HEK293 (cell line): Measurements from ENCODE around the gene IGFLR1.

Experiments used
- CTCF ChIA-PET: fragments of 350-600 bp; formaldehyde crosslinking; extraction: SDS; loops from one replicate; lab custom pipeline; 2021; ENCODE audit warnings: antibody characterized with exemption; lab: Yijun Ruan, JAX
- POLR2A ChIA-PET: fragments of 300-600 bp; formaldehyde crosslinking; extraction: SDS; loops from one replicate; lab custom pipeline; 2020; ENCODE audit warnings: antibody characterized with exemption, inconsistent platforms; lab: Yijun Ruan, JAX
- H3K27ac ChIP-seq: fragments of 200-500 bp; sonication (Bioruptor generic); 2 replicates; pipeline ENCODE4 v1.5.1; 2014; ENCODE audit warnings: low read depth, low read length, control low read depth, inconsistent platforms; ENCODE audit errors: extremely low read depth
- H3K36me3 ChIP-seq, 2 experiments: fragments of 200-500 bp in 1 of 2; sonication (Bioruptor generic) in 1 of 2; 1 replicate in 1 of 2; 2 replicates in 1 of 2; pipeline ENCODE4 v1.5.1; 2014 to 2017; ENCODE audit warnings: inconsistent platforms in 2 of 2, low read length in 2 of 2; ENCODE audit not compliant: control insufficient read depth in 2 of 2, insufficient read depth in 1 of 2
- H3K4me1 ChIP-seq: fragments of 200-500 bp; sonication (Bioruptor generic); 2 replicates; pipeline ENCODE4 v1.5.1; 2014; ENCODE audit warnings: mild to moderate bottlenecking, low read length, inconsistent platforms; ENCODE audit not compliant: control insufficient read depth, insufficient read depth
- H3K4me3 ChIP-seq: 2 replicates; pipeline ENCODE4 v1.5.1; 2011; ENCODE audit warnings: low read depth, mild to moderate bottlenecking, control low read depth, low read length, moderate library complexity
- H3K9me3 ChIP-seq: fragments of 200-500 bp; sonication (Bioruptor generic); 2 replicates; pipeline ENCODE4 v1.5.1; 2014; ENCODE audit warnings: low read depth, low read length, inconsistent platforms; ENCODE audit not compliant: control insufficient read depth, insufficient read depth
- KLF10 ChIP-seq: fragments of 450-650 bp; IDR thresholded peaks from 2 replicates; pipeline ENCODE4 v1.5.1; 2018; ENCODE audit warnings: missing biosample characterization, mild to moderate bottlenecking, missing genetic modification characterization
- KLF8 ChIP-seq: fragments of 450-650 bp; formaldehyde crosslinking; IDR thresholded peaks from 2 replicates; pipeline ENCODE4 v1.5.1; 2016; ENCODE audit warnings: missing biosample characterization, missing genetic modification characterization
- SP3 ChIP-seq: fragments of 450-650 bp; formaldehyde crosslinking; IDR thresholded peaks from 2 replicates; pipeline ENCODE4 v1.5.1; 2016; ENCODE audit warnings: missing biosample characterization, missing genetic modification characterization
- ZBTB17 ChIP-seq: fragments of 450-650 bp; formaldehyde crosslinking; IDR thresholded peaks from 2 replicates; pipeline ENCODE4 v1.5.1; 2016; ENCODE audit warnings: missing biosample characterization, missing genetic modification characterization
- ZBTB20 ChIP-seq: fragments of 450-650 bp; formaldehyde crosslinking; IDR thresholded peaks from 2 replicates; pipeline ENCODE4 v1.5.1; 2016; ENCODE audit warnings: missing biosample characterization, missing genetic modification characterization
- ZNF24 ChIP-seq: fragments of 450-650 bp; formaldehyde crosslinking; IDR thresholded peaks from 2 replicates; pipeline ENCODE4 v1.5.1; 2016; ENCODE audit warnings: missing biosample characterization, missing genetic modification characterization
- ZNF302 ChIP-seq: fragments of 450-650 bp; formaldehyde crosslinking; IDR thresholded peaks from 2 replicates; pipeline ENCODE4 v1.5.1; 2016; ENCODE audit warnings: missing biosample characterization, missing genetic modification characterization, low read depth
- ZNF473 ChIP-seq: fragments of 450-650 bp; formaldehyde crosslinking; IDR thresholded peaks from 2 replicates; pipeline ENCODE4 v1.5.1; 2017; ENCODE audit warnings: missing biosample characterization, missing genetic modification characterization
- ZNF558 ChIP-seq: fragments of 450-650 bp; formaldehyde crosslinking; IDR thresholded peaks from 2 replicates; pipeline ENCODE4 v1.5.1; 2016; ENCODE audit warnings: missing biosample characterization, missing genetic modification characterization
- ZNF596 ChIP-seq: fragments of 450-650 bp; IDR thresholded peaks from 2 replicates; pipeline ENCODE4 v1.5.0; 2018; ENCODE audit warnings: missing biosample characterization, mild to moderate bottlenecking, missing genetic modification characterization, moderate library complexity
- ZNF600 ChIP-seq: fragments of 450-650 bp; formaldehyde crosslinking; IDR thresholded peaks from 2 replicates; pipeline ENCODE4 v1.5.1; 2016; ENCODE audit warnings: missing biosample characterization, missing genetic modification characterization
- ZNF677 ChIP-seq: fragments of 450-650 bp; IDR thresholded peaks from 2 replicates; pipeline ENCODE4 v1.5.0; 2018; ENCODE audit warnings: missing biosample characterization, mild to moderate bottlenecking, missing genetic modification characterization, moderate library complexity
- ZNF701 ChIP-seq: fragments of 450-650 bp; formaldehyde crosslinking; IDR thresholded peaks from 2 replicates; pipeline ENCODE4 v1.5.1; 2016; ENCODE audit warnings: missing biosample characterization, missing genetic modification characterization
- ZNF76 ChIP-seq: fragments of 450-650 bp; formaldehyde crosslinking; IDR thresholded peaks from 2 replicates; pipeline ENCODE4; 2016; ENCODE audit warnings: low read depth, missing biosample characterization, missing genetic modification characterization, borderline replicate concordance
- ZSCAN23 ChIP-seq: fragments of 450-650 bp; formaldehyde crosslinking; IDR thresholded peaks from 2 replicates; pipeline ENCODE4 v1.5.1; 2016; ENCODE audit warnings: missing biosample characterization, missing genetic modification characterization
- TF ChIP-seq, protein P1 (sequence below): fragments of 450-650 bp; formaldehyde crosslinking; IDR thresholded peaks from 2 replicates; pipeline ENCODE4 v1.5.1; 2016; ENCODE audit warnings: missing biosample characterization, missing genetic modification characterization
- TF ChIP-seq, protein P2 (sequence below): fragments of 450-650 bp; formaldehyde crosslinking; IDR thresholded peaks from 2 replicates; pipeline ENCODE4 v1.5.1; 2016; ENCODE audit warnings: missing biosample characterization, missing genetic modification characterization
- TF ChIP-seq, protein P3 (sequence below): fragments of 450-650 bp; formaldehyde crosslinking; IDR thresholded peaks from 2 replicates; pipeline ENCODE4 v1.5.1; 2016; ENCODE audit warnings: missing biosample characterization, missing genetic modification characterization
- TF ChIP-seq, protein P4 (sequence below): fragments of 450-650 bp; formaldehyde crosslinking; IDR thresholded peaks from 2 replicates; pipeline ENCODE4 v1.5.1; 2016; ENCODE audit warnings: missing biosample characterization, missing genetic modification characterization
- TF ChIP-seq, protein P5 (sequence below): fragments of 450-650 bp; formaldehyde crosslinking; optimal IDR thresholded peaks from 2 replicates; pipeline ENCODE3; 2016; ENCODE audit warnings: missing biosample characterization, mild to moderate bottlenecking, missing genetic modification characterization
- TF ChIP-seq, protein P6 (sequence below): fragments of 450-650 bp; formaldehyde crosslinking; IDR thresholded peaks from 2 replicates; pipeline ENCODE4 v1.5.1; 2016; ENCODE audit warnings: missing biosample characterization, missing genetic modification characterization
- TF ChIP-seq, protein P7 (sequence below): fragments of 450-650 bp; formaldehyde crosslinking; IDR thresholded peaks from 2 replicates; pipeline ENCODE4 v1.5.1; 2017; ENCODE audit warnings: missing biosample characterization, missing genetic modification characterization

The IGFLR1 gene

DNA sequence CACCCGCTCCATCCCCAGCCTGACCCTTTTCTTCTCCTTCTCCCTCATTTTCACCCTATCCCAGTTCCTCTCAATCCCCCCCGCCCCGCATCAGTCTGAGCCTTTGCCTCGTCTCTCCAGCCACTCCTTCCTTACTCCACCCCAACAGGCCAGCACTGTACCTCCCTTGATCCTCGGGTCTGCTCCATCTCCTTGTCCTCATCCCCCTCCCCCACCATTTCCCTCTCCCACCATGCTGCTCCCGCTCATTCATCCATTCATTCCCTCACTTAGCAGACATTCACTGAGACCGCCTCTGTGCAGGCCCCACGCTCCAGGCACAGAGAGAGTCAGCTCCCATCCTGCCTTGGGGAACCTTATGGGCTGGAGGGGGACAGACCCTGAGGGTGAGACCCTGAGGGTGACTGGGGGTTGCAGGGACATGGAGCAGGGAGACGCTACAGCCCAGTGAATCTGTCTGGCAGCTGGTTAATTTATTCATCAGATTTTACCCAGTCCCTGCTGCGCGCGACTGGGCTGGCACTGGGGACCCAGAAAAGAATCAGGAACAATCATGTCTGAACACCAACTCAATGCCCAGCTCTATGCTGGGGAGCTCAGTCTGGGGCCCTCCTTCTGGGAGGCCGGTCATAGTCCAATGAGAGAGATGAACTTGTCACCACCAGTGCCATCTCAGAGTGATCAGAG, 34.0 kb upstream of the IGFLR1 start (continued):
- TF ChIP-seq ZBTB17 (tag by site-specific recombination) (0 out of 2 replicates have a peak, but pooled peaks have one; percentile 30), ZNF473 (tag by site-specific recombination) (no peak), ZNF558 (no peak), ZNF24 (tag by site-specific recombination) (no peak)
- TF ChIP-seq, protein P1, sequence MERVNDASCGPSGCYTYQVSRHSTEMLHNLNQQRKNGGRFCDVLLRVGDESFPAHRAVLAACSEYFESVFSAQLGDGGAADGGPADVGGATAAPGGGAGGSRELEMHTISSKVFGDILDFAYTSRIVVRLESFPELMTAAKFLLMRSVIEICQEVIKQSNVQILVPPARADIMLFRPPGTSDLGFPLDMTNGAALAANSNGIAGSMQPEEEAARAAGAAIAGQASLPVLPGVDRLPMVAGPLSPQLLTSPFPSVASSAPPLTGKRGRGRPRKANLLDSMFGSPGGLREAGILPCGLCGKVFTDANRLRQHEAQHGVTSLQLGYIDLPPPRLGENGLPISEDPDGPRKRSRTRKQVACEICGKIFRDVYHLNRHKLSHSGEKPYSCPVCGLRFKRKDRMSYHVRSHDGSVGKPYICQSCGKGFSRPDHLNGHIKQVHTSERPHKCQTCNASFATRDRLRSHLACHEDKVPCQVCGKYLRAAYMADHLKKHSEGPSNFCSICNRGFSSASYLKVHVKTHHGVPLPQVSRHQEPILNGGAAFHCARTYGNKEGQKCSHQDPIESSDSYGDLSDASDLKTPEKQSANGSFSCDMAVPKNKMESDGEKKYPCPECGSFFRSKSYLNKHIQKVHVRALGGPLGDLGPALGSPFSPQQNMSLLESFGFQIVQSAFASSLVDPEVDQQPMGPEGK (tag by site-specific recombination): peak; percentile 6
- TF ChIP-seq, all 188 proteins: peak for 11

DNA sequence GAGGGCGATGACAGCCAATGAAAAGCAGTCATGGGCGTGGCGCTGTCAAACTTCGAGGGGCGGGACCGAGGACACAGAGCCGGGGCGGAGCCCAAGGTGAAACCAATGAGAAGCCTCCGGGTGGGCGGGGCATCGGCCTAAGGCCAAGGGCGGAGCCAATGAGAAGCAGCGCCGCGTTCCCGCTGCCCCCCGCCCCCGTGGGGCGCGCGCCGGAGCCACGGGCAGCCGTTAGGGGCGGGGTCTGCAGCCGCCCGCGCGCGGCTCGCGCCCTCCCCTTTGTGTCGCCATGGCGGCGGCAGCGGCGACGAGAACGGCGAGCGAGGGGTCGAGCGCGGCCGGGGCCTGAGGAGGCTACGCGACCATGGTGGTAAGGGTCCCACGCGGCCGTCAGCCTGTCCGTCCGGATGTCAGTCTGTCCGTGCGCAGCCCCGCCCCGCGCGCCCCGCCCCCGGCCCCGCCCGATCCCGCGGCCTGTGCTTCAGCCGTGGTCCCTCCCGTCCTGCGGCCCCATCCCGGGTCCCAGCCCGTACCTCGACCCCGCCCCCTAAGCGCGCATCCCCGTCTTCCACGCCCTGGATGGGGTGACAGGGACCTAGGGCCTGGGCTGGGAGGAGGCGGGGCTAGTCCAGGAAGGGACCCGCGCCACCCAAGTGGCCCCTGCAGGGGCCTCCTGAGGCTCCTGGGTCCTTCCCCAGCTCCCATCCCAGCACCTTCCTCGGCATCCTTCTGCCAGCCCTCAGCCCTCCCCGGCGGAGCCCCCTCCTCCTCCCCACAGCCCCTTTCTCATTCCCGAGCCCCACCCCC, 33.2 kb upstream of the IGFLR1 start, which contains the start of gene ARHGAP33:
Gene ARHGAP33 (plus strand): TSS at position 267 of the 804 bp plus-strand sequence. CDS start 95 bp downstream, at position 362.
- Histone ChIP-seq H3K4me1 (peaks cover 24% of the 10 kb centered on the region), H3K4me3 (peak within 1 kb of the TSS; percentile 59), H3K27ac (peak within 1 kb of the TSS; percentile 48; the same call in 1 of the 2 replicates), H3K36me3 (peaks cover 22 to 25% of the 10 kb centered on the region in 2 experiments), H3K9me3 (no peaks in the 10 kb centered on the region)
- POLR2A ChIA-PET: interaction anchor here (0.9 to 3.8 kb wide), 5 partner anchors 8 to 34 kb away, joined by 3 to 39 read pairs (median 8); partner anchors contain the start of genes IGFLR1, LIN37, PSENEN and U2AF1L4
- CTCF ChIA-PET: no interaction called here
- TF ChIP-seq, protein P2, sequence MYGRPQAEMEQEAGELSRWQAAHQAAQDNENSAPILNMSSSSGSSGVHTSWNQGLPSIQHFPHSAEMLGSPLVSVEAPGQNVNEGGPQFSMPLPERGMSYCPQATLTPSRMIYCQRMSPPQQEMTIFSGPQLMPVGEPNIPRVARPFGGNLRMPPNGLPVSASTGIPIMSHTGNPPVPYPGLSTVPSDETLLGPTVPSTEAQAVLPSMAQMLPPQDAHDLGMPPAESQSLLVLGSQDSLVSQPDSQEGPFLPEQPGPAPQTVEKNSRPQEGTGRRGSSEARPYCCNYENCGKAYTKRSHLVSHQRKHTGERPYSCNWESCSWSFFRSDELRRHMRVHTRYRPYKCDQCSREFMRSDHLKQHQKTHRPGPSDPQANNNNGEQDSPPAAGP (tag by site-specific recombination): 0 out of 2 replicates have a peak, but pooled peaks have one; percentile 11
- TF ChIP-seq ZSCAN23 (tag by site-specific recombination) (no peak), KLF8 (peak; percentile 93), ZNF76 (tag by site-specific recombination) (peak; percentile 46; the same call in 1 of the 2 replicates), ZNF600 (tag by site-specific recombination) (0 out of 2 replicates have a peak, but pooled peaks have one; percentile 8), ZBTB20 (peak; percentile 22; the same call in 1 of the 2 replicates), ZNF677 (tag by site-specific recombination) (no peak), KLF10 (tag by site-specific recombination) (peak; percentile 98), SP3 (peak; percentile 96), ZNF596 (peak; percentile 51; the same call in 1 of the 2 replicates), ZNF701 (tag by site-specific recombination) (no peak), ZNF302 (tag by site-specific recombination) (no peak)
- TF ChIP-seq, protein P3, sequence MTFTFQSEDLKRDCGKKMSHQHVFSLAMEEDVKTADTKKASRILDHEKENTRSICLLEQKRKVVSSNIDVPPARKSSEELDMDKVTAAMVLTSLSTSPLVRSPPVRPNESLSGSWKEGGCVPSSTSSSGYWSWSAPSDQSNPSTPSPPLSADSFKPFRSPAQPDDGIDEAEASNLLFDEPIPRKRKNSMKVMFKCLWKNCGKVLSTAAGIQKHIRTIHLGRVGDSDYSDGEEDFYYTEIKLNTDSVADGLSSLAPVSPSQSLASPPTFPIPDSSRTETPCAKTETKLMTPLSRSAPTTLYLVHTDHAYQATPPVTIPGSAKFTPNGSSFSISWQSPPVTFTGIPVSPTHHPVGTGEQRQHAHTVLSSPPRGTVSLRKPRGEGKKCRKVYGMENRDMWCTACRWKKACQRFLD (tag by site-specific recombination): 0 out of 2 replicates have a peak, but pooled peaks have one; percentile 11
- TF ChIP-seq, protein P4, sequence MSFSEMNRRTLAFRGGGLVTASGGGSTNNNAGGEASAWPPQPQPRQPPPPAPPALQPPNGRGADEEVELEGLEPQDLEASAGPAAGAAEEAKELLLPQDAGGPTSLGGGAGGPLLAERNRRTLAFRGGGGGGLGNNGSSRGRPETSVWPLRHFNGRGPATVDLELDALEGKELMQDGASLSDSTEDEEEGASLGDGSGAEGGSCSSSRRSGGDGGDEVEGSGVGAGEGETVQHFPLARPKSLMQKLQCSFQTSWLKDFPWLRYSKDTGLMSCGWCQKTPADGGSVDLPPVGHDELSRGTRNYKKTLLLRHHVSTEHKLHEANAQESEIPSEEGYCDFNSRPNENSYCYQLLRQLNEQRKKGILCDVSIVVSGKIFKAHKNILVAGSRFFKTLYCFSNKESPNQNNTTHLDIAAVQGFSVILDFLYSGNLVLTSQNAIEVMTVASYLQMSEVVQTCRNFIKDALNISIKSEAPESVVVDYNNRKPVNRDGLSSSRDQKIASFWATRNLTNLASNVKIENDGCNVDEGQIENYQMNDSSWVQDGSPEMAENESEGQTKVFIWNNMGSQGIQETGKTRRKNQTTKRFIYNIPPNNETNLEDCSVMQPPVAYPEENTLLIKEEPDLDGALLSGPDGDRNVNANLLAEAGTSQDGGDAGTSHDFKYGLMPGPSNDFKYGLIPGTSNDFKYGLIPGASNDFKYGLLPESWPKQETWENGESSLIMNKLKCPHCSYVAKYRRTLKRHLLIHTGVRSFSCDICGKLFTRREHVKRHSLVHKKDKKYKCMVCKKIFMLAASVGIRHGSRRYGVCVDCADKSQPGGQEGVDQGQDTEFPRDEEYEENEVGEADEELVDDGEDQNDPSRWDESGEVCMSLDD (tag by site-specific recombination): 0 out of 2 replicates have a peak, but pooled peaks have one; percentile 12
- TF ChIP-seq, protein P5, sequence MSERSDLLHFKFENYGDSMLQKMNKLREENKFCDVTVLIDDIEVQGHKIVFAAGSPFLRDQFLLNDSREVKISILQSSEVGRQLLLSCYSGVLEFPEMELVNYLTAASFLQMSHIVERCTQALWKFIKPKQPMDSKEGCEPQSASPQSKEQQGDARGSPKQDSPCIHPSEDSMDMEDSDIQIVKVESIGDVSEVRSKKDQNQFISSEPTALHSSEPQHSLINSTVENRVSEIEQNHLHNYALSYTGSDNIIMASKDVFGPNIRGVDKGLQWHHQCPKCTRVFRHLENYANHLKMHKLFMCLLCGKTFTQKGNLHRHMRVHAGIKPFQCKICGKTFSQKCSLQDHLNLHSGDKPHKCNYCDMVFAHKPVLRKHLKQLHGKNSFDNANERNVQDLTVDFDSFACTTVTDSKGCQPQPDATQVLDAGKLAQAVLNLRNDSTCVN (tag by site-specific recombination): peak; percentile 86
- TF ChIP-seq, protein P6, sequence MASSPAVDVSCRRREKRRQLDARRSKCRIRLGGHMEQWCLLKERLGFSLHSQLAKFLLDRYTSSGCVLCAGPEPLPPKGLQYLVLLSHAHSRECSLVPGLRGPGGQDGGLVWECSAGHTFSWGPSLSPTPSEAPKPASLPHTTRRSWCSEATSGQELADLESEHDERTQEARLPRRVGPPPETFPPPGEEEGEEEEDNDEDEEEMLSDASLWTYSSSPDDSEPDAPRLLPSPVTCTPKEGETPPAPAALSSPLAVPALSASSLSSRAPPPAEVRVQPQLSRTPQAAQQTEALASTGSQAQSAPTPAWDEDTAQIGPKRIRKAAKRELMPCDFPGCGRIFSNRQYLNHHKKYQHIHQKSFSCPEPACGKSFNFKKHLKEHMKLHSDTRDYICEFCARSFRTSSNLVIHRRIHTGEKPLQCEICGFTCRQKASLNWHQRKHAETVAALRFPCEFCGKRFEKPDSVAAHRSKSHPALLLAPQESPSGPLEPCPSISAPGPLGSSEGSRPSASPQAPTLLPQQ: 0 out of 2 replicates have a peak, but pooled peaks have one; percentile 18
- TF ChIP-seq, protein P7, sequence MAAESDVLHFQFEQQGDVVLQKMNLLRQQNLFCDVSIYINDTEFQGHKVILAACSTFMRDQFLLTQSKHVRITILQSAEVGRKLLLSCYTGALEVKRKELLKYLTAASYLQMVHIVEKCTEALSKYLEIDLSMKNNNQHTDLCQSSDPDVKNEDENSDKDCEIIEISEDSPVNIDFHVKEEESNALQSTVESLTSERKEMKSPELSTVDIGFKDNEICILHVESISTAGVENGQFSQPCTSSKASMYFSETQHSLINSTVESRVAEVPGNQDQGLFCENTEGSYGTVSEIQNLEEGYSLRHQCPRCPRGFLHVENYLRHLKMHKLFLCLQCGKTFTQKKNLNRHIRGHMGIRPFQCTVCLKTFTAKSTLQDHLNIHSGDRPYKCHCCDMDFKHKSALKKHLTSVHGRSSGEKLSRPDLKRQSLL (tag by site-specific recombination): peak; percentile 82; the same call in 1 of the 2 replicates
